ENCODE results near the gene PDHA1.

PDHA1 gene

GRCh38 chrX:19377799-19378198, 34.1 kb downstream of the PDHA1 start:
- DNase-seq: no peak

GRCh38 chrX:19381326-19381725, 37.6 kb downstream of the PDHA1 start:
- no peak for DNase-seq

- peak in 1 of 2 experiments; percentile 4 for DNase-seq
Measured at GRCh38 chrX:19382555-19383145, 38.9 kb downstream of the PDHA1 start.

GRCh38 chrX:19386679-19387078, 43.0 kb downstream of the PDHA1 start:
- no peak for DNase-seq

GRCh38 chrX:19388064-19388679, 44.4 kb downstream of the PDHA1 start:
- no peak for DNase-seq

GRCh38 chrX:19388741-19389140, 45.0 kb downstream of the PDHA1 start:
- DNase-seq: no peak

GRCh38 chrX:19389227-19389845, 45.6 kb downstream of the PDHA1 start:
- no peak for DNase-seq

GRCh38 chrX:19392078-19392477, 48.4 kb downstream of the PDHA1 start:
- no peak for DNase-seq

GRCh38 chrX:19392703-19393102, 49.0 kb downstream of the PDHA1 start:
- DNase-seq: no peak

GRCh38 chrX:19403696-19404095, 60.0 kb downstream of the PDHA1 start:
- no peak for DNase-seq

- DNase-seq: no peak
Measured at GRCh38 chrX:19410259-19410658, 66.5 kb downstream of the PDHA1 start.
